Measurements from ENCODE around the gene SLN.

Gene SLN

GRCh38 chr11:107683807-107684206 is 28.0 kb downstream of the SLN start:
- DNase-seq (ENCODE audit: low read depth): no peak

GRCh38 chr11:107683061-107683460 is 28.8 kb downstream of the SLN start:
- no peak for DNase-seq (ENCODE audit: low read depth)

- no peak for DNase-seq (ENCODE audit: low read depth)
Observed at GRCh38 chr11:107682572-107682971, 29.3 kb downstream of the SLN start.

- no peak for DNase-seq (ENCODE audit: low read depth)
Observed at GRCh38 chr11:107682171-107682570, 29.7 kb downstream of the SLN start.

- DNase-seq (ENCODE audit: low read depth): no peak
Observed at GRCh38 chr11:107679255-107680024, 32.4 kb downstream of the SLN start.

- no peak for DNase-seq (ENCODE audit: low read depth)
Observed at GRCh38 chr11:107678632-107678971, 33.3 kb downstream of the SLN start.

- DNase-seq (ENCODE audit: low read depth): no peak
Observed at GRCh38 chr11:107677924-107678631, 33.8 kb downstream of the SLN start.

GRCh38 chr11:107676336-107677057 is 35.4 kb downstream of the SLN start:
- DNase-seq (ENCODE audit: low read depth): no peak

GRCh38 chr11:107675902-107676301 is 36.0 kb downstream of the SLN start:
- no peak for DNase-seq (ENCODE audit: low read depth)

- no peak for DNase-seq (ENCODE audit: low read depth)
Observed at GRCh38 chr11:107669893-107670601, 41.8 kb downstream of the SLN start.

- no peak for DNase-seq (ENCODE audit: low read depth)
Observed at GRCh38 chr11:107669191-107669740, 42.6 kb downstream of the SLN start.

GRCh38 chr11:107666911-107667613 is 44.8 kb downstream of the SLN start:
- DNase-seq (ENCODE audit: low read depth): no peak

- no peak for DNase-seq (ENCODE audit: low read depth)
Observed at GRCh38 chr11:107665018-107665417, 46.8 kb downstream of the SLN start.

- DNase-seq (ENCODE audit: low read depth): no peak
Observed at GRCh38 chr11:107661656-107662055, 50.2 kb downstream of the SLN start.

GRCh38 chr11:107660066-107660465 is 51.8 kb downstream of the SLN start:
- DNase-seq (ENCODE audit: low read depth): no peak

- no peak for DNase-seq (ENCODE audit: low read depth)
Observed at GRCh38 chr11:107659310-107659709, 52.5 kb downstream of the SLN start.
